ENCODE results near the gene ECE1. TPM values are rescaled to one million over a fixed set of nuclear protein-coding genes. Genes with fewer than 3 reads are reported as not detected.

Gene ECE1
- total and polyA plus RNA-seq, 9 of the 15 experiments (the other 6 are each of a cell fraction or from before 2014, with no cell fraction given), result 0.56 to 34.8 (median 11.0) TPM

- TF ChIP-seq IRF2 (CRISPR knock-in tag; IDR thresholded peaks at IDR 0.05) (no peak), RCOR1 (IDR thresholded peaks at IDR 0.05; ENCODE audit: borderline replicate concordance in 1 of 2, low read depth in 2 of 2, low read length in 2 of 2) (peak in 1 of 2 experiments; percentile 80; a peak in 2 of 4 replicates), NR2C2 (CRISPR knock-in tag; IDR thresholded peaks at IDR 0.05) (no peak), NR2C2 (tag; IDR thresholded peaks at IDR 0.05) (no peak), PHF21A (IDR thresholded peaks at IDR 0.05; ENCODE audit: borderline replicate concordance, low read depth) (no peak), ZNF311 (CRISPR knock-in tag; IDR thresholded peaks at IDR 0.05) (0 out of 2 replicates have a peak, but pooled peaks have one; percentile 16), MAZ (CRISPR knock-in tag; conservative IDR thresholded peaks at IDR 0.05 in 1 of 2, IDR thresholded peaks at IDR 0.05 in 1 of 2) (peak in 1 of 2 experiments; percentile 71; a peak in 2 of 4 replicates), ZNF518B (CRISPR knock-in tag; IDR thresholded peaks at IDR 0.05) (no peak), ZNF668 (CRISPR knock-in tag; IDR thresholded peaks at IDR 0.05) (no peak), ZFP1 (CRISPR knock-in tag; IDR thresholded peaks at IDR 0.05) (no peak), ZNF584 (CRISPR knock-in tag; IDR thresholded peaks at IDR 0.05; ENCODE audit: low read depth) (no peak), CCNT2 (IDR thresholded peaks at IDR 0.05; ENCODE audit: borderline replicate concordance, extremely low read depth, insufficient read length, low read depth, low read length) (peak; percentile 18), MED1 (CRISPR knock-in tag; IDR thresholded peaks at IDR 0.05; ENCODE audit: borderline replicate concordance) (no peak), PKNOX1 (IDR thresholded peaks at IDR 0.05) (no peak), IRF1 (CRISPR knock-in tag; IDR thresholded peaks at IDR 0.05; ENCODE audit: borderline replicate concordance) (no peak), NFYB (IDR thresholded peaks at IDR 0.05; ENCODE audit: extremely low read depth, insufficient read length) (no peak), ZBTB33 (CRISPR knock-in tag; IDR thresholded peaks at IDR 0.05) (0 out of 2 replicates have a peak, but pooled peaks have one; percentile 42), CAMTA2 (CRISPR knock-in tag; conservative IDR thresholded peaks at IDR 0.05) (no peak), SMAD4 (CRISPR knock-in tag; conservative IDR thresholded peaks at IDR 0.05) (peak; percentile 81), SMARCA4 (IDR thresholded peaks at IDR 0.05) (0 out of 2 replicates have a peak, but pooled peaks have one; percentile 40), ASH1L (IDR thresholded peaks at IDR 0.05; ENCODE audit: borderline replicate concordance, low read depth, partially characterized antibody) (no peak)
Observed at GRCh38 chr1:21266119-21266774, 24.0 kb downstream of the ECE1 start (continued).
